Stimulated activated naive B cell treated with anti-CD40 and anti-IgM and Interleukin-4, amounts not matched to agents 10 μg/mL and 1 μg/mL and 100 μg/mL, for 72 hours (primary cell): ENCODE data around the gene CD276.
A peak's percentile ranks its signal among the peaks of the same experiment; 100 is the strongest.
"Not testable (repeated sequence)": the region's sequence is repeated elsewhere in the genome, so short reads cannot be mapped to it uniquely, and the experiment has no call there.

ENCODE experiments used
- ATAC-seq, 2 donors: fragments of 150-1000 bp; cut with Tn5 transposase; replicated peaks; 2 replicates each; pipeline ENCODE4 v1.10.0; 2021; ENCODE audit warnings: moderate library complexity in 1 of 2
- DNase-seq: peaks from one replicate; pipeline ENCODE4 v3.0.0; 2021
- H3K27ac Mint-ChIP-seq: one replicate; pipeline ENCODE4 v1.8.0; 2022; ENCODE audit warnings: mild to moderate bottlenecking, mixed read lengths
- H3K27me3 Mint-ChIP-seq, 2 donors: one replicate each; pipeline ENCODE4 v1.8.0; 2022; ENCODE audit warnings: mixed read lengths in 2 of 2
- H3K36me3 Mint-ChIP-seq, 2 donors: one replicate each; pipeline ENCODE4 v1.8.0; 2022; ENCODE audit warnings: mixed read lengths in 2 of 2, mild to moderate bottlenecking in 1 of 2
- H3K4me1 Mint-ChIP-seq, 2 donors: one replicate each; pipeline ENCODE4 v1.8.0; 2022; ENCODE audit warnings: mixed read lengths in 2 of 2, mild to moderate bottlenecking in 1 of 2
- H3K4me3 Mint-ChIP-seq, 2 donors: one replicate each; pipeline ENCODE4 v1.8.0; 2022; ENCODE audit warnings: mild to moderate bottlenecking in 2 of 2, mixed read lengths in 2 of 2, moderate library complexity in 1 of 2
- H3K9me3 Mint-ChIP-seq, 2 donors: one replicate each; pipeline ENCODE4 v1.8.0; 2022; ENCODE audit warnings: mixed read lengths in 2 of 2, mild to moderate bottlenecking in 1 of 2

Gene CD276

GRCh38 chr15:73695773-73696640 lies 11.8 kb downstream of the CD276 start:
- ATAC-seq: no peak

GRCh38 chr15:73696641-73697001 lies 12.4 kb downstream of the CD276 start:
- ATAC-seq: no peak
- DNase-seq: no peak
- H3K27me3 Mint-ChIP-seq: peaks cover 61 to 77% of the 10 kb centered on the region in 2 donors
- H3K36me3 Mint-ChIP-seq: no peaks in the 10 kb centered on the region
- H3K4me1 Mint-ChIP-seq: peaks cover 24% of the 10 kb centered on the region in 2 donors
- peak overlapping the region in 1 of 2 donors; percentile 3 for H3K4me3 Mint-ChIP-seq
- H3K27ac Mint-ChIP-seq: no peak overlapping the region
- no peaks in the 10 kb centered on the region for H3K9me3 Mint-ChIP-seq

More at GRCh38 chr15:73695773-73696640, 11.8 kb downstream of the CD276 start:
- Mint-ChIP-seq H3K4me3 (no peak overlapping the region), H3K27ac (no peak overlapping the region), H3K4me1 (peaks cover 24% of the 10 kb centered on the region in 2 donors), H3K36me3 (no peaks in the 10 kb centered on the region), H3K9me3 (no peaks in the 10 kb centered on the region), H3K27me3 (peaks cover 58 to 72% of the 10 kb centered on the region in 2 donors)
- DNase-seq: no peak

- DNase-seq: peak; percentile 52
- Mint-ChIP-seq H3K27ac (peak overlapping the region; percentile 48), H3K36me3 (no peaks in the 10 kb centered on the region), H3K4me1 (peaks cover 24% of the 10 kb centered on the region in 2 donors), H3K27me3 (peaks cover 61 to 77% of the 10 kb centered on the region in 2 donors), H3K9me3 (no peaks in the 10 kb centered on the region), H3K4me3 (peak overlapping the region in 1 of 2 donors; percentile 3)
- peak; percentile 83 to 85 for ATAC-seq
These were observed 12.9 kb downstream of the CD276 start for GRCh38 chr15:73697033-73697467.

- no peak for ATAC-seq
- Mint-ChIP-seq H3K9me3 (no peaks in the 10 kb centered on the region), H3K36me3 (no peaks in the 10 kb centered on the region), H3K27me3 (peaks cover 49 to 58% of the 10 kb centered on the region in 2 donors), H3K4me1 (peaks cover 19 to 24% of the 10 kb centered on the region in 2 donors), H3K27ac (peak overlapping the region; percentile 14), H3K4me3 (no peak overlapping the region)
- no peak for DNase-seq
These were observed 15.3 kb downstream of the CD276 start for GRCh38 chr15:73699249-73700040.

- Mint-ChIP-seq H3K4me1 (peaks cover 19 to 24% of the 10 kb centered on the region in 2 donors), H3K27ac (no peak overlapping the region), H3K4me3 (no peak overlapping the region), H3K36me3 (no peaks in the 10 kb centered on the region), H3K9me3 (no peaks in the 10 kb centered on the region), H3K27me3 (peaks cover 53 to 58% of the 10 kb centered on the region in 2 donors)
- peak; percentile 76 to 78 for ATAC-seq
- peak; percentile 44 for DNase-seq
These were observed 16.1 kb downstream of the CD276 start for GRCh38 chr15:73700041-73700842.

- DNase-seq, H3K27ac Mint-ChIP-seq, ATAC-seq, H3K36me3 Mint-ChIP-seq, H3K4me3 Mint-ChIP-seq, H3K9me3 Mint-ChIP-seq: not testable (repeated sequence)
- H3K4me1 Mint-ChIP-seq: peaks cover 8 to 12% of the 10 kb centered on the region in 2 donors
- peaks cover 42 to 50% of the 10 kb centered on the region in 2 donors for H3K27me3 Mint-ChIP-seq
These were observed 18.4 kb downstream of the CD276 start for GRCh38 chr15:73702311-73703239.

GRCh38 chr15:73703601-73704000 lies 19.4 kb downstream of the CD276 start:
- not testable (repeated sequence) for H3K9me3 Mint-ChIP-seq, H3K36me3 Mint-ChIP-seq, ATAC-seq, H3K4me3 Mint-ChIP-seq, H3K4me1 Mint-ChIP-seq, H3K27ac Mint-ChIP-seq, DNase-seq
- peaks cover 40 to 50% of the 10 kb centered on the region in 2 donors for H3K27me3 Mint-ChIP-seq

- not testable (repeated sequence) for DNase-seq, H3K9me3 Mint-ChIP-seq, H3K4me1 Mint-ChIP-seq, H3K27ac Mint-ChIP-seq, ATAC-seq, H3K4me3 Mint-ChIP-seq, H3K36me3 Mint-ChIP-seq
- H3K27me3 Mint-ChIP-seq: peaks cover 39 to 51% of the 10 kb centered on the region in 2 donors
These were observed 20.1 kb downstream of the CD276 start for GRCh38 chr15:73704142-73704868.

- no peak overlapping the region for H3K4me3 Mint-ChIP-seq
- ATAC-seq (peak; percentile 71 to 78), DNase-seq (peak; percentile 31)
- peaks cover 34 to 47% of the 10 kb centered on the region in 2 donors for H3K27me3 Mint-ChIP-seq
- no peaks in the 10 kb centered on the region for H3K36me3 Mint-ChIP-seq
- no peak overlapping the region for H3K27ac Mint-ChIP-seq
- no peaks in the 10 kb centered on the region for H3K9me3 Mint-ChIP-seq
- peaks cover 2 to 3% of the 10 kb centered on the region in 2 donors for H3K4me1 Mint-ChIP-seq
These were observed 20.9 kb downstream of the CD276 start for GRCh38 chr15:73704869-73705645.

GRCh38 chr15:73708691-73709090 lies 24.5 kb downstream of the CD276 start:
- ATAC-seq (no peak), DNase-seq (no peak)
- H3K27me3 Mint-ChIP-seq: peaks cover 31 to 46% of the 10 kb centered on the region in 2 donors
- no peak overlapping the region for H3K4me3 Mint-ChIP-seq
- H3K4me1 Mint-ChIP-seq: no peaks in the 10 kb centered on the region
- H3K36me3 Mint-ChIP-seq: no peaks in the 10 kb centered on the region
- H3K27ac Mint-ChIP-seq: no peak overlapping the region
- H3K9me3 Mint-ChIP-seq: no peaks in the 10 kb centered on the region

- no peak for DNase-seq
- H3K27ac Mint-ChIP-seq: no peak overlapping the region
- no peak overlapping the region for H3K4me3 Mint-ChIP-seq
- H3K9me3 Mint-ChIP-seq: no peaks in the 10 kb centered on the region
- H3K4me1 Mint-ChIP-seq: no peaks in the 10 kb centered on the region
- no peak for ATAC-seq
- peaks cover 34 to 51% of the 10 kb centered on the region in 2 donors for H3K27me3 Mint-ChIP-seq
- H3K36me3 Mint-ChIP-seq: no peaks in the 10 kb centered on the region
These were observed 25.1 kb downstream of the CD276 start for GRCh38 chr15:73709241-73709640.

- Mint-ChIP-seq H3K27me3 (peaks cover 33 to 49% of the 10 kb centered on the region in 2 donors), H3K4me3 (no peak overlapping the region), H3K9me3 (no peaks in the 10 kb centered on the region), H3K27ac (no peak overlapping the region), H3K36me3 (no peaks in the 10 kb centered on the region), H3K4me1 (no peaks in the 10 kb centered on the region)
- ATAC-seq: no peak
- no peak for DNase-seq
These were observed 25.5 kb downstream of the CD276 start for GRCh38 chr15:73709686-73710085.
